HG03025 (cell line): Measurements from ENCODE around the gene SYNJ2.

ENCODE experiments used
- ATAC-seq: cut with Tn5 transposase; IDR thresholded peaks from one replicate; pipeline ENCODE4 v1.9.1; 2021; ENCODE audit warnings: mild to moderate bottlenecking, moderate library complexity; ENCODE audit not compliant: unreplicated experiment, low FRiP score

The SYNJ2 gene

GRCh38 chr6:158103228-158103627, 121.6 kb downstream of the SYNJ2 start:
- ATAC-seq, result no peak

- ATAC-seq, result no peak
Observed at GRCh38 chr6:158104696-158105095, 123.0 kb downstream of the SYNJ2 start.

DNA sequence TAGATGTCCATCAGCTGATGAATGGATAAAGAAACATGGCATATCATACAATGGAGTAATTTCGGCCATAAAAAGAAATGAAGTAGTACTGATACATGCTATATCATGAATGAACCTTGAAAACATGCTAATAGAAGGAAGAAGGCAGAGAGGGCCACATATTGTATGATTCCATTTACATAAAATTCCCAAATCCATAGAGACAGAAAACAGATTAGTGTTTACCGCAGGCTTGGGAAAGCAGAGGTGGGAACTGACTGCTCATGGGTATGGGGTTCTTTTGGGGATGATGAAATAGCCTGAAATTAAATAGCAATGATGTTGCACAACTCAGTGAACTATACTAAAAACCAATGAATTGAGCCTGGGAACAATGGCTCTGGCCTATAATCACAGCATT, 128.1 kb downstream of the SYNJ2 start:
- ATAC-seq, result no peak

DNA sequence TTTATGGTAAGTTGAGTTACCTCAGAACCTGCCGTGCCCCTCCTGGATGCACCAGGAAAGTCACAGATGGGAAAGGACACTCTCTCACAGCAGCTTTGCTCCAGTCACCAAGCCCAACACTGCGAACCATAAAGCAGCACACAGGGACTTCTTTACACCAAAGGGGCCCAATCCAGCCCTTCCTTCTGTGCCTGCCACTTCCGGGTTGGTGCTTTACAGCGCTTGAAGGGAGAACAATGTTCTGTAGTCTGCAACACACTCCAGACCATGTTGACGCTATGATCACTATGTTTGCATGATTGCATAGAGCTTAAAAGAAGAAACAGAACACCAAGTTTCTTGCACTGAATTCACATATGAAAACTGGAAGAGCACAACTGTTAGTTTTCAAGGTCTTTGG, 129.3 kb downstream of the SYNJ2 start:
- ATAC-seq, result no peak

- no peak for ATAC-seq
Observed at GRCh38 chr6:158111987-158112386, 130.3 kb downstream of the SYNJ2 start.

GRCh38 chr6:158113802-158114201, 132.1 kb downstream of the SYNJ2 start:
- no peak for ATAC-seq

GRCh38 chr6:158115102-158115501, 133.4 kb downstream of the SYNJ2 start:
- ATAC-seq, result no peak

DNA sequence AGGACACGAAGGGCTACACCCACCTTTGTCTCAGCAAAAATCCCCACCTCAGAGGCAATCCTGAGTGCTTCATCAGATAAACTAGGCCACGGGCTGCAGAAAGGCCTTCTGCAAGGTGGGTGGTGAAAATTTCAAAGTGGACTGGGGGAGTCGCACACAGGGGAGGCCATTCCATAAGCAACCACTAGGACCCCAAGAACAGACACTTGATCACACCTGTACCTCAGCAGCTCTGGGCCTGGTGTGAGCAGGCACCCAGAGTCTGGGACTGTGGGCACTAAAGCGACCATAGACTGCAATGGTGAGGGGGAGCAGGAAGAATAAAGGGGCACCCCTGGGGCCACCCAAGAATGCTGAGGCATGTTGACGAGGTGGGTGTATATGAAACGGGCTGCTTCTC, 133.8 kb downstream of the SYNJ2 start:
- no peak for ATAC-seq

GRCh38 chr6:158118886-158119285, 137.2 kb downstream of the SYNJ2 start:
- ATAC-seq, result no peak

DNA sequence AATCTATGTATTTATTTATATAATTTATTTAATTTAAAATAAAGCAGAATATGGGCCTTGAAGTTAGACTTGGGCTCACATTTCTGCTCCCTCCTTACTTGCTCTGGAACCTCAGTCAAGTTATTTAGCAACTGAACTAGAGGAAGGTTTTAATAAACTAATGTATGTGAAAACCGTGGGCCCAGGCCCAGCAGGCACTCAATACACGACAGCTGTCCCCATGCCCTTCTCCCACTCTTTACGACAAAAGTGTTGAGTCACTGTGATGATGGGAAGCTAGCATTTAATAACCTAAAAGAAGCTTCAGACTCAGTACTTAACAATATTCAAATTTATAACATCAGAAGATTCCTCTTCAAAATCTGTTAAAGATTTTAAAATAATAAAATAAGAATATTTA, 139.7 kb downstream of the SYNJ2 start:
- no peak for ATAC-seq

DNA sequence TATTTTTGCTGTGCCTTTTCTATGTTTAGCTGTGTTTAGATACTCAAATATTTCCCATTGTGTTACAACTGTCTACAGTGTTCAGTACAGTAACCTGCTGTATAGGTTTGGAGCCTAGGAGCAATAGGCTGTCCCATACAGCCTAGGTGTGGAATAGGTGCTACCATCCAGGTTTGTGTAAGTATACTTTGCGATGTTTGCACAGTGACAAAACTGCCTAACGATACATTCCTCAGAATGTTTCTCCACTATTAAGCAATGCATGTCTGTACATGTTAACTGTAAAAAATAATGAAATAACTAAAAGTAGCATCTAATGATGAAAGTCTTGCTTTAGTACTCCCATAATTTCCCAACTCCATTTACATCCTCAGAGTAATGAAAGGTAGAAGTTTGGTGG, 140.4 kb downstream of the SYNJ2 start:
- no peak for ATAC-seq

DNA sequence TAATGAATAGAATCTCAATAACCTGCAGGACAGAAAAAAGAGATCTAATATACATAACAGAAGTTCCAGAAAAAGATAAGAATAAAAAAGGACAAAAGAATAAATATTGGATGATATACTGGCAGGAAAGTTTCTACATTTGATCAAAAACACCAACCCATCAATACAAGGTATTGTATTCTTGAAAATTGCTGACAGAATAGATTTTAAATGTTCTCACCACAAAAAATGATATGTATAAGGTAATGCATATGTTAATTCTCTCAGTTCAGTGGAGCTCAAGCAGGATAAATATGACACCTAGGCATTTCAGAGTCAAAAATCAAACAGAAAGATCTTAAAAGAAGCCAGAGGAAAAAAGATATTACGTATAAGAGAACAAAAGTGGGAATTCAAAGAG, 142.6 kb downstream of the SYNJ2 start:
- no peak for ATAC-seq

GRCh38 chr6:158125271-158125670, 143.6 kb downstream of the SYNJ2 start:
- no peak for ATAC-seq

- ATAC-seq, result no peak
Observed at GRCh38 chr6:158131926-158132325, 150.3 kb downstream of the SYNJ2 start.

GRCh38 chr6:158142789-158143188, 161.1 kb downstream of the SYNJ2 start:
- no peak for ATAC-seq

- ATAC-seq, result no peak
Observed at GRCh38 chr6:158143700-158144099, 162.0 kb downstream of the SYNJ2 start.
